Measurements from ENCODE around the gene RECQL5.
"Not testable (repeated sequence)": the region's sequence is repeated elsewhere in the genome, so short reads cannot be mapped to it uniquely, and the experiment has no call there.

Gene RECQL5

GRCh38 chr17:75647921-75648320 lies 19.0 kb downstream of the RECQL5 start:
- no peak for DNase-seq (ENCODE audit: low read depth in 2 of 2)

DNA sequence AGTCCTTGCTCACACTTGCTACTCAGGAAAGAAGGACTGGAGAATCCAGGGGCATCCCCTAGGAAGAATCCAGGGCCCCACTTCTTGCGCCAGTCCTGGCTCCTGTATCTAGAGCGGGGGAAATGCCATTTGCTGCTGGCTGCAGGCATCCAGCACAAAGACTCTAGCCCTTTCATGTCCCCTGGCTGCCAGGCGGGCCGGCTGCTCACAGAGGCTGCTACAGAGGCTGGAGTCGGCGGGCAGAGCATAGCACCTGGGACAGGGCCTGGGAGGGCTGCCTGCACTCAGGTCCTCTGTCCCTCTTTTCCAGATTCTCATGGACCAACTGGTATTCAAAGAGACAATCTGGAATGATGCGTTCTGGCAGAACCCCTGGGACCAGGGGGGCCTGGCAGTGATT lies 19.9 kb downstream of the RECQL5 start:
- no peak for DNase-seq (ENCODE audit: low read depth in 2 of 2)

GRCh38 chr17:75646638-75646992 lies 20.3 kb downstream of the RECQL5 start:
- DNase-seq (ENCODE audit: low read depth in 2 of 2) = no peak

- no peak for DNase-seq (ENCODE audit: low read depth in 2 of 2)
These were observed 20.9 kb downstream of the RECQL5 start for GRCh38 chr17:75645889-75646637.

- no peak for DNase-seq (ENCODE audit: low read depth in 2 of 2)
These were observed 21.5 kb downstream of the RECQL5 start for GRCh38 chr17:75645501-75645888.

- no peak for DNase-seq (ENCODE audit: low read depth in 2 of 2)
These were observed 23.3 kb downstream of the RECQL5 start for GRCh38 chr17:75643643-75644017.

DNA sequence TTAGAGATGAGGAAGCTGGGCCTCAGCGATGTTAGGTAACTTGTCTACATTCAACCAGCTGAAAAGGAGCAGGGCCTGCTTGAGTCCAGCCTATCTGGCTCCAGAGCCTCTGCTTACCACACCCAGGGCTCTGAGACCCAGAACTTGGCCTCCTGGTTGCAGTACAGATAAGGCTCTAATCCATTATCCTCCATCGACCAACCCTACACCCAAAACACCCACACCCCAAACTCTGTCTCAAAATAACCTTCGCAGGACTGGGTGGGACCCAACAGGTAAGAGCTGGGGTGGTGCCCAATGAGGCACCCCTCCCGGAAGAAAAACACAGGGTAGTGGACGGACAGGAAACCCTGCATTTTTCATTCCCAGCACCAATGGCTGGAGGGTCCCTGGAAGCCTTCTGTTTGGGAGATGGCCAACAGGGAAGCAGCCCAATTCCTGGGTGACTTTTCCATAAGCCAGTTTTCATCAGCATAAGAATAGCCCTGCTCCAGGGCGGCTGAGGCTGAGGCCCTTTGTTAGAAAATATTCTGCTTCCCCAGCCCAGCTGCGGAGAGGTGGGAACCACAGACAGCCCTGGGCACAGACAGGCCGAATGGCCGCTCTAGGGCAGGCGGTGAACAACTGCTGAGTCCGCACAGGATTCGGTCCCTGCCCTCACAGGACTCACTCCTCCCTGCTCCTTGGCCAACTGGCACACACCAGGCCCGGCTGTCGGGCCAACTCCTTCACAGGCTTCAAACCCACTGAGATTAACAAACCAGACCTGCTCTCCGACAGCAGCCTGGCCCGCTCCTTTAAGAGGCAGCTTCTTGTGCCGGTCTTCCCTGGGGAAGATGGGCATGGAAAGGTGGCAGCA lies 23.9 kb downstream of the RECQL5 start:
- DNase-seq (ENCODE audit: low read depth in 2 of 2) = no peak

GRCh38 chr17:75642182-75642783 lies 24.7 kb downstream of the RECQL5 start:
- DNase-seq (ENCODE audit: low read depth in 2 of 2) = no peak

GRCh38 chr17:75641343-75641742 lies 25.6 kb downstream of the RECQL5 start:
- no peak for DNase-seq (ENCODE audit: low read depth in 2 of 2)

- DNase-seq (ENCODE audit: low read depth in 2 of 2) = no peak
These were observed 26.3 kb downstream of the RECQL5 start for GRCh38 chr17:75640556-75641119.

DNA sequence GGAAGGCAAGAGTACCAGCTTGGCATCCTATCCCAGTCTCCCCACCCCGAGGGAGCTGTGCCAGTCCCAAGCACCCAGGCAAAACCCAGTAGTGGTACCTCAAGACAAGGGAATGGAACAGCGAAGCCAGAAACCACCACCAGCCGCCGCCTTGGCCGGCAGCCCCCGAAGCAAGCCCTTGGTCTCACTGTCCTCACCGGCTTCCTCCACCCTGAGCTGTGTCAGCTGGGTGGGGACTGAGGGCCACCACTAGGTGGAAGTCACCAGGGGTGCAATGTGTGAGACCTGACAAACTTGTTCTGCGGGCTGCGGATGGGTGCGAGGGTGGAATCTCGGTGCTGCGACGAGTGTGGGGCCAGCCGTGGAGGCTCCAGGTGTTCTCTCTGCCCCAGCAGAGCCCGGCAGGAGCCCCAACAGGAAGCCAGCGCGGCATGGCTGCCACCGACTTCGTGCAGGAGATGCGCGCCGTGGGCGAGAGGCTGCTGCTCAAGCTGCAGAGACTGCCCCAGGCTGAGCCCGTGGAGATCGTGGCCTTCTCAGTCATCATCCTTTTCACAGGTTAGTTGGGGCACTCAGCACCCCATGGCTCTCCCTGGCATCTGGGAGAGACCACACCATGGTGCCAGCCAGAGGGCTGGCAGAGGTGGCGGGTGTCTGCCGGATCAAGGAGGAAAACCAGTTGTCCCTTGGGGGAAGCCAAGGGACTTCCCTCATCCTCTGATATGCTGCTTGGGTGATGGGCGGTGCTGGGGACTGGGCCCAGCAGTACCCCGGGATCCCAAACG lies 27.0 kb downstream of the RECQL5 start:
- no peak for DNase-seq (ENCODE audit: low read depth in 2 of 2)

DNA sequence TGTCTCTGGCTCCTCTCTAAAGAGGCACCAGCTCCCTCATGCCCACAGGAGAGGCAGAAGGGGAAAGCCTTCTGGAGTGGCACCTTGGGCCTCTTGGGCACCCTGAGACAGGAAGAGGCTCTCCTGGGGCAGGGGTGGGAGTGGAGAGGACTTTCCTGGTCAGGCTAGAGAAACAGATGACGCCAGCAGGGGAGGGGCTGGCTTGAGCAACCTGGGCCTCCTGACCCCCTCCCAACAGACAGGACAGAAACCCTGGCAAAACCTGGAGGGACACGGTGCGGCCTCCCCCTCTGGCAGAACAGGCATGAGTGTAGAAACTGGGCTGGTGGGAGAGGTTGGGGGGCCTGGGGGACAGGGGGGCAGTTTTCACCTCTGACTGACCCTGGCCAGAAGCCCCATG lies 27.6 kb downstream of the RECQL5 start:
- DNase-seq (ENCODE audit: low read depth in 2 of 2) = no peak

DNA sequence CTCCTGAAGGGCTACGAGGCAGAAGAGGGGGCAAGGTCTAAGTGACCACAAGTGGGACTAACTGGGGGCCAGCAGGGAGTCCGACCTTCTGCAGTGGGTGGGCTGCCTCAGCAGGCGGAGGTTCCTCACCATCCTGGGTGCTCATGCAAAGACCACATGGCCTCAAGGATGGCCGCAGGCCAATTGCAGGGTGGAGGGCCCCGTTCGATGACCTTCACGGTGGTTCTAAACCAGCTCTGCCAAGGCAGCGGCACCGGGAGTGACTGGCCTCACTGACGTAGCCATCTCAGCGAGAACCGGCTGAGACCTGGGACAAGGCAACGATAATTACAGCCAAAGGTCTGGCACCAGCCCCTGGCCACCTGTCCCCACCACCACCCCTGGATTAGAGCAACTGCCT lies 28.1 kb downstream of the RECQL5 start:
- DNase-seq (ENCODE audit: low read depth in 2 of 2) = no peak

DNA sequence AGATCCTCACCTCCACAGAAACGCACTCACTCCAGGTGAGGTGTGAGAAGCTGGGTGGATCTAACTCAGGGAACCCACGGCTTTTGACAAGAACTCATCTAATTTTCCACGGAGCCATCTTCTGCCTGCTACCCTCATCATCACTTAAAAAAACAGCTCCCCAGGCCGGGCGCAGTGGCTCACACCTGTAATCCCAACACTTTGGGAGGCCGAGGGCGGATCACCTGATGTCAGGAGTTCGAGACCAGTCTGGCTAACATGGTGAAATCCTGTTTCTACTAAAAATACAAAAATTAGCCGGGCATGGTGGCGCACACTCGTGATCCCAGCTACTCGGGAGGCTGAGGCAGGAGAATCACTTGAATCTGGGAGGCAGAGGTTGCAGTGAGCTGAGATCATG lies 28.9 kb downstream of the RECQL5 start:
- DNase-seq (ENCODE audit: low read depth in 2 of 2) = not testable (repeated sequence)

- no peak for DNase-seq (ENCODE audit: low read depth in 2 of 2)
These were observed 29.4 kb downstream of the RECQL5 start for GRCh38 chr17:75637551-75637950.

DNA sequence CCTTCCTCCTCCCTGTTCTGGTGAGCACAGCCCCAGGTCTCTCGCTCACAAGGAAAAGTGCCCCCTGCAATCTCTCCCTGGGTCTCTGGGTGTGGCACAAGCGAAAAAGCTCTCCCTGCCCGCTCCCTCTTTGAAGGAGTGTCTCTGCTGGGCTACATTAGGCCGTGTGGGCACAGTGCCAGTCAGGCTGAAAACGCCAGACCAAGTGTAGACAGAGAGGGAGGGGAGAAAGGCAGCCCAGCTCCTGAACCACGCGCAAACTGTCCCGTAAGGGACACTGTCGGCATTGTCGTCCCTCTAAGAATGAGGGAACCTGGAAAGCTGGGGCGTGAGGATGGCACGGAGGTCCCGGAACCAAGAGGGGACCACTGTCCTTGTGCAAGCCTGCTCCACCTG lies 29.8 kb downstream of the RECQL5 start:
- DNase-seq (ENCODE audit: low read depth in 2 of 2) = no peak

GRCh38 chr17:75636381-75637142 lies 30.4 kb downstream of the RECQL5 start:
- DNase-seq (ENCODE audit: low read depth in 2 of 2) = no peak

DNA sequence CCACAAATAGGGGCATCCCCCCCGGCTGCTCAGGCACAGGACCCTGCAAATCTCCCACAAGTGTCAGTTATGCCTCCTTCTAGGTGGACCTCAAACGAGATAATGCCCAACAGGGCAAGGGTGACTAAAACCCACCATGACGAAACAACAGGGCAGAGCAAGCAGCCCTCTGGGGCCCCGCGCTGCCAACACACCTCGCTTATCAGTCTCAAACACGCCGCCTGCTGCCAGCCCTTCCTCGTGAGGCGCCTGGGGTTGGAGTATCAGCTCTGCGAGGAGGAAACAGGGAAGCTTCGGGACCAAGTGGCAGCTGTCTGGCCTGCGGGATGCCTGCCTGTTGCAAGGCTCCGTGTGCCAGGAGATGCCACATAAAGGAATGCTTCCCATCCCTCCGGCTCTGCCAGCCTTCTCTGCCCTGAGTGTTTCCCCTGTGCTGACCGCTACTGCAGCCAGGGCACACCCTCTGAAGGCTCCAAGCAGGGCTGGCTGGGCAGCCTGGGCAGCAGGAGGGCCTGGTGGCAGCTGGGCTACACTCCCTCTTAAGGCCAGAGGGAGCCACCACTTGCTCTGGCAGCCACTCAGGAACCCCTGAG lies 31.2 kb downstream of the RECQL5 start:
- DNase-seq (ENCODE audit: low read depth in 2 of 2) = no peak

GRCh38 chr17:75634754-75635609 lies 32.0 kb downstream of the RECQL5 start:
- DNase-seq (ENCODE audit: low read depth in 2 of 2) = no peak

DNA sequence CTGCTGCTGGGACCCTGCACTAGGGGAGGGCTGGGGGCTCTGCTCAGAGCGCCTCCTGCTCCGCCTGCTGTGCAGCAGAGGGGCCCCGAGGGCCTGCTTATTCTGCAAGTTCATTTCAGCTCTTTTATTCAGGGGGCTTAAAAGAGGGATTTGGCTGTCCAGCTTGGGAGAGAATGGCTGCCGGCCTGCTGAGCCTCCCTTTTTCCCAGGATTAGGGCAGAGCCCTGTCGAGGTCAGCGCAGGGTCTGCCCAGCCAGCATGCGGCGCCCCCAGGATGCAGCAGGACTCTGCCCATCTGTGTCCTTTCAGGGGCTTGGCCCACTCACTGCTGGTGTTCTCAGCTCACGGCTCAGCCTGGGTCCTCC lies 32.6 kb downstream of the RECQL5 start:
- DNase-seq (ENCODE audit: low read depth in 2 of 2) = no peak
